HG02588 (cell line): ENCODE measurements around the gene ITGA7.

Experiments used
- ATAC-seq: cut with Tn5 transposase; IDR thresholded peaks from one replicate; pipeline ENCODE4 v1.9.1; 2021; ENCODE audit warnings: mild to moderate bottlenecking, moderate library complexity; ENCODE audit not compliant: unreplicated experiment

Gene ITGA7

GRCh38 chr12:55720894-55721444 lies 13.3 kb upstream of the ITGA7 start:
- ATAC-seq: no peak

GRCh38 chr12:55720071-55720564 lies 12.4 kb upstream of the ITGA7 start, which contains the start of gene RDH5:
TSS of gene RDH5 (plus strand) at chr12:55720393. CDS start at chr12:55721185, 792 bp downstream.
- ATAC-seq: no peak

GRCh38 chr12:55719371-55719770 lies 11.7 kb upstream of the ITGA7 start:
- ATAC-seq: no peak

GRCh38 chr12:55718624-55719275 lies 11.0 kb upstream of the ITGA7 start:
- ATAC-seq: no peak

GRCh38 chr12:55718015-55718414 lies 10.3 kb upstream of the ITGA7 start:
- no peak for ATAC-seq

GRCh38 chr12:55717011-55718007 lies 9.6 kb upstream of the ITGA7 start:
- ATAC-seq: no peak

GRCh38 chr12:55716582-55716957 lies 8.9 kb upstream of the ITGA7 start:
- ATAC-seq: no peak

- peak; percentile 94 for ATAC-seq
These were observed 8.3 kb upstream of the ITGA7 start, which contains the start of gene BLOC1S1 for GRCh38 chr12:55715833-55716581. TSS of gene BLOC1S1 (plus strand) at chr12:55716046. CDS start at chr12:55716052, 6 bp downstream.

- ATAC-seq: no peak
These were observed 7.6 kb upstream of the ITGA7 start for GRCh38 chr12:55715169-55715764.

- ATAC-seq: no peak
These were observed 6.0 kb upstream of the ITGA7 start for GRCh38 chr12:55713721-55714120.

GRCh38 chr12:55712700-55713415 lies 5.2 kb upstream of the ITGA7 start:
- ATAC-seq: no peak

- ATAC-seq: no peak
These were observed 4.3 kb upstream of the ITGA7 start for GRCh38 chr12:55711786-55712553.

GRCh38 chr12:55708695-55709233 lies 1.1 kb upstream of the ITGA7 start:
- no peak for ATAC-seq

- no peak for ATAC-seq
These were observed 459 bp downstream of the ITGA7 start for GRCh38 chr12:55707219-55707671.

GRCh38 chr12:55706568-55707218 lies 1.0 kb downstream of the ITGA7 start:
- ATAC-seq: no peak

- no peak for ATAC-seq
These were observed 1.8 kb downstream of the ITGA7 start for GRCh38 chr12:55705782-55706402.
